GM23338 (cell line): Measurements from ENCODE around the gene PIK3AP1. TPM values are rescaled to one million over a fixed set of nuclear protein-coding genes. Genes with fewer than 3 reads are reported as not detected.

ENCODE experiments used
- ATAC-seq: fragments of 200-7000 bp; cut with Tn5 transposase; 3 replicates; pipeline ENCODE4 v1.9.1; 2020
- DNase-seq: peaks from one replicate; pipeline ENCODE4 v3.0.0-alpha.2; 2015; ENCODE audit warnings: low spot score
- H2AFZ ChIP-seq: fragments of 200-600 bp; sonication (generic); 2 replicates; pipeline ENCODE4 v1.8.0; 2016; ENCODE audit warnings: antibody characterized with exemption, mild to moderate bottlenecking, moderate library complexity
- H3F3A ChIP-seq: fragments of 200-600 bp; sonication (generic); replicated peaks from 2 replicates; pipeline ENCODE4 v1.8.0; 2017; ENCODE audit warnings: antibody characterized with exemption, mixed run types, low read depth
- H3K27ac ChIP-seq: fragments of 200-600 bp; sonication (generic); 2 replicates; pipeline ENCODE4 v1.6.1; 2016; ENCODE audit warnings: low read depth
- H3K27me3 ChIP-seq: fragments of 200-600 bp; sonication (generic); 2 replicates; pipeline ENCODE4 v1.8.0; 2016; ENCODE audit warnings: mild to moderate bottlenecking, mixed run types, moderate library complexity; ENCODE audit not compliant: insufficient read depth
- H3K36me3 ChIP-seq: fragments of 200-600 bp; sonication (generic); 2 replicates; pipeline ENCODE4 v1.8.0; 2016; ENCODE audit warnings: mild to moderate bottlenecking; ENCODE audit not compliant: insufficient read depth
- H3K4me1 ChIP-seq: fragments of 200-600 bp; sonication (generic); 2 replicates; pipeline ENCODE4 v1.8.0; 2016; ENCODE audit warnings: mild to moderate bottlenecking, moderate library complexity; ENCODE audit not compliant: insufficient read depth
- H3K4me2 ChIP-seq: fragments of 200-600 bp; sonication (generic); 2 replicates; pipeline ENCODE4 v1.7.1; 2017; ENCODE audit warnings: mixed run types
- H3K4me3 ChIP-seq: fragments of 200-600 bp; sonication (generic); 2 replicates; pipeline ENCODE4 v1.6.1; 2016; ENCODE audit warnings: mixed run types
- H3K79me2 ChIP-seq: fragments of 200-600 bp; sonication (generic); replicated peaks from 2 replicates; pipeline ENCODE4 v1.8.0; 2017; ENCODE audit warnings: mild to moderate bottlenecking; ENCODE audit not compliant: insufficient read depth
- H3K9me2 ChIP-seq: fragments of 200-600 bp; sonication (generic); 2 replicates; pipeline ENCODE4 v1.8.0; 2017; ENCODE audit not compliant: insufficient read depth
- H4K20me1 ChIP-seq: fragments of 200-600 bp; sonication (generic); replicated peaks from 2 replicates; pipeline ENCODE4 v1.8.0; 2017; ENCODE audit warnings: mild to moderate bottlenecking; ENCODE audit not compliant: insufficient read depth
- H3K27ac Mint-ChIP-seq: 2 replicates; pipeline ENCODE4 v1.8.0; 2020; ENCODE audit warnings: inconsistent platforms, mild to moderate bottlenecking, moderate library complexity, mixed read lengths
- H3K27me3 Mint-ChIP-seq: 3 replicates; pipeline ENCODE4 v1.8.0; 2022; ENCODE audit warnings: low read depth, mild to moderate bottlenecking, moderate library complexity, mixed read lengths, inconsistent platforms; ENCODE audit not compliant: insufficient read depth, poor library complexity
- H3K36me3 Mint-ChIP-seq: 3 replicates; pipeline ENCODE4 v1.8.0; 2021; ENCODE audit warnings: low read depth, mild to moderate bottlenecking, inconsistent platforms, moderate library complexity, mixed read lengths
- H3K4me1 Mint-ChIP-seq: 3 replicates; pipeline ENCODE4 v1.8.0; 2020; ENCODE audit warnings: mild to moderate bottlenecking, inconsistent platforms, mixed read lengths
- H3K4me3 Mint-ChIP-seq: 3 replicates; pipeline ENCODE4 v1.8.0; 2021; ENCODE audit warnings: moderate library complexity, mild to moderate bottlenecking, inconsistent platforms, mixed read lengths
- H3K9me3 Mint-ChIP-seq: 3 replicates; pipeline ENCODE4 v1.8.0; 2020; ENCODE audit warnings: moderate library complexity, mild to moderate bottlenecking, inconsistent platforms, mixed read lengths
- CREB1 ChIP-seq: fragments of 250-450 bp; sonication (Bioruptor Pico); IDR thresholded peaks from 2 replicates; pipeline ENCODE4 v1.5.0; 2020; ENCODE audit warnings: low read depth, mild to moderate bottlenecking, moderate library complexity
- JUNB ChIP-seq: IDR thresholded peaks from one replicate; pipeline ENCODE4 v1.6.1; 2016; ENCODE audit warnings: antibody characterized with exemption; ENCODE audit not compliant: unreplicated experiment
- ZNF114 ChIP-seq: fragments of 250-450 bp; sonication (Bioruptor Pico); IDR thresholded peaks from 2 replicates; pipeline ENCODE4 v1.5.0; 2020; ENCODE audit warnings: mild to moderate bottlenecking, moderate library complexity
- ZNF331 ChIP-seq: fragments of 250-450 bp; sonication (Bioruptor Pico); IDR thresholded peaks from 2 replicates; pipeline ENCODE4 v1.5.0; 2020; ENCODE audit warnings: low read depth, mild to moderate bottlenecking, moderate library complexity
- polyA plus RNA-seq: library from polyadenylated mRNA; unstranded; fragments of >200 nt; fragmentation: Nextera tagmentation; extraction: Ambion mirVana; gene quantifications from 2 replicates; pipeline ENCODE4 v1.2.1, GENCODE V29; 2016
- total RNA-seq: library from RNA; depleted of rRNA; stranded (reverse); fragments of >200 nt; shearing (Covaris generic); gene quantifications from 2 replicates; pipeline ENCODE4 v1.2.3, GENCODE V29; 2014
- TF ChIP-seq, protein P1 (sequence below), 2 experiments: fragments of 200-600 bp in 1 of 2; sonication (generic) in 1 of 2; conservative IDR thresholded peaks; 2 replicates each; pipeline versions ENCODE4 v1.5.1 to v1.6.1; 2016 to 2017; ENCODE audit warnings: antibody characterized with exemption in 2 of 2, low read depth in 2 of 2, mild to moderate bottlenecking in 2 of 2, moderate library complexity in 1 of 2

PIK3AP1 gene
- total and polyA plus RNA-seq, 2 experiments from 2014 or later = 0.65 to 2.3 TPM

DNA sequence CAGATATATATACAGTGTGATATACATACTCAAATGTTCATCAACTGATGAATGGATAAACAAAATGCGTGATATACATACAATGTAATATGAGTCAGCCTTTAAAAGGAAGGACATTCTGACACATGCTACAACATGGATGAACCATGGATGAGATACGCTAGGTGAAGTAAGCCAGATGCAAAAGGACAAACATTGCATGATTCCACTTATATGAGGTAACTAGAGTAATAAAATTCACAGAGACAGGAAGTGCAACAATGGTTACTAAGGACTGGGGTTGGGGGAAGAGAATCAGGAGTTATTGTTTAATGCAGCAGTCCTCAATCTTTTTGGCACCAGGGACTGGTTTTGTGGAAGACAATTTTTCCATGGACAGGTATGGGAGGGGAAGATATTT is 47.3 kb upstream of the PIK3AP1 start:
- Histone ChIP-seq H3K27me3 (no peaks in the 10 kb centered on the region), H3K27ac (no peak overlapping the region), H3K4me1 (no peaks in the 10 kb centered on the region), H3K36me3 (peaks cover 10% of the 10 kb centered on the region), H4K20me1 (no peaks in the 10 kb centered on the region), H3K9me2 (no peaks in the 10 kb centered on the region), H3F3A (no peaks in the 10 kb centered on the region), H3K79me2 (no peaks in the 10 kb centered on the region), H2AFZ (no peak overlapping the region), H3K4me2 (no peak overlapping the region), H3K4me3 (no peak overlapping the region)
- H3K4me3 Mint-ChIP-seq = no peak overlapping the region
- H3K27ac Mint-ChIP-seq = no peak overlapping the region
- H3K27me3 Mint-ChIP-seq = peaks cover 3% of the 10 kb centered on the region
- H3K4me1 Mint-ChIP-seq = no peaks in the 10 kb centered on the region; the same call in 2 of the 3 replicates
- ATAC-seq = no peak
- H3K9me3 Mint-ChIP-seq = peaks cover 41% of the 10 kb centered on the region
- H3K36me3 Mint-ChIP-seq = peaks cover 19% of the 10 kb centered on the region
- no peak for DNase-seq
- no peak for TF ChIP-seq JUNB
- TF ChIP-seq ZNF331 (CRISPR knock-in tag) = no peak
- TF ChIP-seq, protein P1, sequence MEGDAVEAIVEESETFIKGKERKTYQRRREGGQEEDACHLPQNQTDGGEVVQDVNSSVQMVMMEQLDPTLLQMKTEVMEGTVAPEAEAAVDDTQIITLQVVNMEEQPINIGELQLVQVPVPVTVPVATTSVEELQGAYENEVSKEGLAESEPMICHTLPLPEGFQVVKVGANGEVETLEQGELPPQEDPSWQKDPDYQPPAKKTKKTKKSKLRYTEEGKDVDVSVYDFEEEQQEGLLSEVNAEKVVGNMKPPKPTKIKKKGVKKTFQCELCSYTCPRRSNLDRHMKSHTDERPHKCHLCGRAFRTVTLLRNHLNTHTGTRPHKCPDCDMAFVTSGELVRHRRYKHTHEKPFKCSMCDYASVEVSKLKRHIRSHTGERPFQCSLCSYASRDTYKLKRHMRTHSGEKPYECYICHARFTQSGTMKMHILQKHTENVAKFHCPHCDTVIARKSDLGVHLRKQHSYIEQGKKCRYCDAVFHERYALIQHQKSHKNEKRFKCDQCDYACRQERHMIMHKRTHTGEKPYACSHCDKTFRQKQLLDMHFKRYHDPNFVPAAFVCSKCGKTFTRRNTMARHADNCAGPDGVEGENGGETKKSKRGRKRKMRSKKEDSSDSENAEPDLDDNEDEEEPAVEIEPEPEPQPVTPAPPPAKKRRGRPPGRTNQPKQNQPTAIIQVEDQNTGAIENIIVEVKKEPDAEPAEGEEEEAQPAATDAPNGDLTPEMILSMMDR (conservative IDR thresholded peaks at IDR 0.05; ENCODE audit: low read depth in 2 of 2) = no peak

DNA sequence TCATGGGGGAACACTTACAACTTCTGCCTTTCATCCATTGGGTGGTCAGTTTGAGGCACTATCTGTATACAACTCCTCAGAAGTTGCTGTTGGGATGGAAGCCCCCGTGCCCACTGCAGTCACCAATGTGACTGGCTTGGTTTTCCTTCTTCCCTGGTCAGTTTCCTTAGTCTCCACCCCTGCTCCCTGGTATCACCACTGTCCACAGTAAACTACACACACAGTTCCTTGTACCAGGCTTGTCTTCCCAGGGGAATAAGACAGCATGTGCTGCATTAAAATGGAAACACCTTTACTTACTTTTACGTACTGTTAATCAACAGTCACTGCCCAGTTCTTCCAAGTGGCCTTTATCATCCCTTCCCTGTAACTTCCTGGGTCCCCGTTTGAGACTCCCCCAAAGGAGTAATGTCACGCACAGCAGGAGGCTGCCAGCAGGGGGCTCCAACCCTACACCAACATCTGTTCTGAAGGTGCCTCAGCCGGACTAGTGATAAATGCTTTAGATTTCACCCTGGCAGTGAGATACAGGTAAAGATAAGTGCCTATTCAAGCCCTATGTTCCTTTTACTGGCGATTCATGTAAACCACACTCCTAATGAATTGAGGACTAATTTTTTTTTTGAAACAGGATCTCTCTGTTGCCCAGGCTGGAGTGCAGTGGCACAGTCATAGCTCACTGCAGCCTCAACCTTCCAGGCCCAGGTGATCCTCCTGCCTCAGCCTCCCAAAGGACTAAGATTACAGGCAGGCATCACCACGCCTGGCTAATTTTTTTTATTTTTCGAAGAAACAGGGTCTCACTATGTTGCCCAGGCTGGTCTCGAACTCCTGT is 45.3 kb upstream of the PIK3AP1 start:
- Histone ChIP-seq H4K20me1 (no peaks in the 10 kb centered on the region), H3K36me3 (no peaks in the 10 kb centered on the region), H3K79me2 (no peaks in the 10 kb centered on the region), H3K4me2 (no peak overlapping the region), H2AFZ (no peak overlapping the region; the same call in 1 of the 2 replicates), H3K4me1 (no peaks in the 10 kb centered on the region), H3K27ac (no peak overlapping the region), H3F3A (no peaks in the 10 kb centered on the region), H3K9me2 (no peaks in the 10 kb centered on the region), H3K27me3 (no peaks in the 10 kb centered on the region), H3K4me3 (no peak overlapping the region)
- peaks cover 5% of the 10 kb centered on the region; the same call in 2 of the 3 replicates for H3K36me3 Mint-ChIP-seq
- no peak overlapping the region for H3K4me3 Mint-ChIP-seq
- H3K27me3 Mint-ChIP-seq = no peaks in the 10 kb centered on the region
- TF ChIP-seq ZNF114 (CRISPR knock-in tag) = no peak
- TF ChIP-seq, protein P1 (conservative IDR thresholded peaks at IDR 0.05; ENCODE audit: low read depth in 2 of 2) = peak; percentile 67 to 76
- no peak for TF ChIP-seq CREB1
- H3K27ac Mint-ChIP-seq = no peak overlapping the region
- DNase-seq = peak; percentile 63
- peak; percentile 57 for ATAC-seq
- H3K9me3 Mint-ChIP-seq = peaks cover 21% of the 10 kb centered on the region
- H3K4me1 Mint-ChIP-seq = no peaks in the 10 kb centered on the region; the same call in 2 of the 3 replicates
